Stimulated activated CD8-positive, alpha-beta memory T cell treated with anti-CD3 and anti-CD28 coated beads, Interleukin-12 subunit alpha, Interleukin-12 subunit beta, amount 100 ng/mL, for 24 hours (primary cell): ENCODE data around the gene UCHL5.
"Not testable (repeated sequence)": the region's sequence is repeated elsewhere in the genome, so short reads cannot be mapped to it uniquely, and the experiment has no call there.

Source experiments
- DNase-seq: peaks from one replicate; pipeline ENCODE4 v3.0.0-alpha.2; 2020; ENCODE audit errors: extremely low read depth

The UCHL5 gene

DNA sequence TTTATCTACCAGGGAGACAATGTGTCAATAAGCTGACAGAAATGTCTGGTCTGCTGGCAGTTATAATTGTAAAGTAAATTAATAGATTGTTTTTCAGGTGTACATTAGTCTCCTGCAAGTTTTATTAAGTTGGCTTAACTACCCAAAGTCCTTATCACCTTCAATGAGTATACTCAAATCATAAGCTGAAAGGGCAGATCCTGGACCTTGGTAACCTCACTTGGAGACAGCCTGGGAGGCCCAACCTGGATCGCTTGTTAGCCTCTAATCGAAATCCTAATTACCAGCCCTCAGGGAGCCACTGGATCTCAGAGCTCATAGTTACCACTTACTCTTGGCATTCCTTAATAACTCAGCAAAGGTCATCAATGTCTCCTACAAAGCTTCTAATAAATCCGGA is 49.7 kb downstream of the UCHL5 start:
- no peak for DNase-seq

DNA sequence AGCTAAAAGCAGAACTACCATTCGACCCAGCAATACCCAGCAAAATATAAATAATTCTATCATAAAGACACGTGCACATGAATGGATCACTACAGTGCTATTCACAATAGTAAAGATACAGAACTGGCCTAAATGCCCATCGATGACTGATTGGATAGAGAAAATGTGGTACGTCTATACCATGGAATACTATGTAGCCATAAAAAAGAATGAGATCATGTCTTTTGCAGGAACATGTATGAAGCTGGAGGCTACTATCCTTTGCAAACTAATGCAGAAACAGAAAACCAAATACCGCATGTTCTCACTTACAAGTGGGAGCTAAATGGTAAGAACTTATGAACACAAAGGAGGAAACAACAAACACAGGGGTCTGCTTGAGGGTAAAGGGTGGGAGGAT is 53.4 kb downstream of the UCHL5 start:
- no peak for DNase-seq

- no peak for DNase-seq
These were observed 60.6 kb downstream of the UCHL5 start for GRCh38 chr1:192998536-192998935.

GRCh38 chr1:192994141-192994540 is 65.0 kb downstream of the UCHL5 start:
- DNase-seq, result no peak

DNA sequence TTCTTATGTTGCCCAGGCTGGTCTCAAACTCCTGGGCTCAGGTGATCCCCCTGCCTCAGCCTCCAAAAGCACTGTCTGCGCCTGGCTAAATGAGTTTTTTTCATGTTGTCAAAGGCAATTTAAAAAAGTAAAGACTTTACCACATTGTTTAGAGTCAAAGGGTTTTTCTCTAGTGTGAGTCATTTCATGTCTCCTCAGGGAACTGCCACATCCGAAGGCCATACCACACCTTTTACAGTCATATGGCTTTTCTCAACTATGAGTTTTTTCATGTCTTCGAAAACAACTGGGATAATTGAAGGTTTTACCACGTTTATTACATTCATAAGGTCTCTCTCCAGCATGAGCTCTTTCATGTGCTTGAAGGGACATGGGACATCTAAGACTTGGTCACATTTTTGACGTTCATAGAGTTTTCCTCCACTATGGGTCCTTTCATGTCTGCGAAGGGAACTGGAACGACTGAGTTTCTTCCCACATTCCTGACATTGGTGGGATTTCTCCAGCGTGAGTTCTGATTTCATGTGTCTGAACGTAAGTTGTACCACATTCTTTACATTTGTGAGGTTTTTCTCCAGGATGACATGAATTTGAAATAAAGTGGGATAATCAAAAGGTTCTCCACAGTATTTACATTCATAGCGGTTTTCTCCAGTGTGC is 65.6 kb downstream of the UCHL5 start:
- no peak for DNase-seq

DNA sequence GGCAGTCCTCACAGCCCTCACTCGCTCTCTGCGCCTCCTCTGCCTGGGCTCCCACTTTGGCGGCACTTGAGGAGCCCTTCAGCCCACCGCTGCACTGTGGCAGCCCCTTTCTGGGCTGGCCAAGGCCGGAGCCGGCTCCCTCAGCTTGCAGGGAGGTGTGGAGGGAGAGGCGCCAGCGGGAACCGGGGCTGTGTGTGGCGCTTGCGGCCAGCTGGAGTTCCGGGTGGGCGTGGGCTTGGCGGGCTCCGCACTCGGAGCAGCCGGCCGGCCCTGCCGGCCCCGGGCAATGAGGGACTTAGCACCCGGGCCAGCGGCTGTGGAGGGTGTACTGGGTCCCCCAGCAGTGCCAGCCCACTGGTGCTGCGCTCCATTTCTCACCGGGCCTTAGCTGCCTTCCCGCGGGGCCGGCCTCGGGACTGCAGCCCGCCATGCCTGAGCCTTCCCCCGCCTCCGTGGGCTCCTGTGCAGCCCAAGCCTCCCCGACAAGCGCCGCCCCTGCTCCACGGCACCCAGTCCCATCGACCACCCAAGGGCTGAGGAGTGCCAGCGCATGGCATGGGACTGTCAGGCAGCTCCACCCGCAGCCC is 72.3 kb downstream of the UCHL5 start:
- DNase-seq, result not testable (repeated sequence)

DNA sequence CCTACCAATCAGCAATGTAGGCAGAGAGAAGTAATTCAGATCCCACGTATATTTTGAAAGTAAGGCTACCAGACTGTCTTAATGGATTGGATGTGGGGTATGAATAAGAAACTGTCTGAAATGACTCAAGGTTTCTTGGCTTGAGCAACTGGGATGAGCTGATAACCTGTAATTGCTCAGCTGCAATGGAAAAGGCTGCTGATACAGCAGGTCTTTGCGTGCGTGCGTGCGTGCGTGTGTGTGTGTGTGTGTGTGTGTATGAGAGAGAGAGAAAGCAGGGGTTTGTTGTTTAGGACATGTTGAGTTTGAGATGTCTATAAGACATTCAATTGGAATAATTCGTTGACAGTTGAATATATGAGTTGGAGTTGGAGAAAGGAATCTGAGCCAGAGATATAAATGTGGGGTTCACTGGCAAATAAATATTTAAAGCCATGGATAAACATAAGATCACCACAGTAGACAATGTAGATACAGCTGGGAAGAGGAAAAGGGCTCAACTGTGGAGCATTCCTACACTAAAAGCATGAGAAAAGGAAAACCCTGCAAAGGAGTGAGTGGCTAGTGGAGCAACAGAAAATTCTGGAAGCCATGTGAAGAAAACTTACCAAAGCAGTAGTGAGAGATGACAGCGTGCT is 72.9 kb downstream of the UCHL5 start:
- DNase-seq, result no peak

DNA sequence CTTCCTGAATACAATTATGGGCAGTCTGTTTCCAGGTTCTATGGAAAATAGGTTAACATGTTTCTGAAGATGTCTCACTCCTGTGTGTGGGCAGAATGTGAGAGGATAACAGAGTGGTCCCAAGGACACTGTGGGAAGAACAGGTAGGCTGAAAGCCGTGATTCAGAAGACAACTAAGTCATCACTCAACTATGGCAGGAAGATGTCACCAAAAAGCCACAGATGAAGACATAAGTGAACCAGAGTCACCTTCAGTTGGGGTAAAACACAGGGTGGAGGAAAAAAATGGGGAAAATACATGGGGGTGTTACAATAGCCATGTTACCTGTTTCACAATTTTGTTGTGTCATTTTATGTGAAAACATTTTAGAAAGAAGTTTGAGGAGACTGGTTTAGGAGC is 75.1 kb downstream of the UCHL5 start:
- no peak for DNase-seq

DNA sequence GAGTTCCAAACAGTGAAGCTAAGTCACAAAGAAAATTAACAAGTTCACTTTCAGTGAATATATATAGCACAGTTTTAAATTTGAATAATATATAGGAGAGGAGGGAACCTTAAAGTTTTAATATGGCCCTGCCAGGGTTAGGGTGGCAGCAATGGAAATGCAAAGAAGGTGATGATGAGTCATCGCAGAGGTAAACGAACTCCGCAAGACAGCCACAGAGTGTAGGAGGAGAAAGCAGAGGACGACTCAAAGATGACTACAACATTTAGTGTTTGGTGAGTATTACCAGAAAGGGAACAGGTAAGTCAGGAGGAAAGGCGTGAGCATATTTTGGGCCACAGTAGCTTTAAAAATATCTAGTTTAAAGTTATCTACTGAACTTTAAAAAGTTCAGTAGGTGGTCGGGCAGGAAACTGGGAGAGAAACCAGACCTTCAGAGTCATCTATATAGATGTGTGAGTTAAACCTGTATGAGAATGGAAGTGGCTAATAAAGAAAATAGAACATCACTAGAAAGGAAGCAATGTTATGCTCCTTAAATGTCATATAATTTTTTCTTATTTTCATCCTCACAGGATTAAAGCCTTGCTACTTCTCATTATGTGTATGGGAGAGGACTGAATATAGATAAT is 75.7 kb downstream of the UCHL5 start:
- no peak for DNase-seq

DNA sequence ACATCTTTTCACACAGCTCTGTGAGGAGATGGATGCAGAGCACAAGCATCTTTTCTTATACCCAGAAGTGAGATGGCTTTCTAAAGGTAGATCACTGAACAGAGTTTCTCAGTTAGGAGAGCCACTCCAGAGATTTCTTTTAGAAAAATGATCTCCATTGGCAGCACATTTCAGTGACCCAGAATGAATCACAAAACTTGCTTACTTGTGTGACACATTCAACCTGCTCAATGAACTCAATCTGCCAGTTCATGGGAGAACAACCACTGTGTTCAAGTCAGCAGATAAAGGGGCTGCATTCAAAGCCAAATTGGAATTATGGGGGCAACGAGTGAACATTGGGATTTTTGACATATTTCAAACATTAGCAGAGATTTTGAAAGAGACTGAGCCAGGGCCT is 78.3 kb downstream of the UCHL5 start:
- DNase-seq, result no peak

GRCh38 chr1:192980334-192980733 is 78.8 kb downstream of the UCHL5 start:
- DNase-seq, result not testable (repeated sequence)

GRCh38 chr1:192979542-192979941 is 79.6 kb downstream of the UCHL5 start:
- no peak for DNase-seq

GRCh38 chr1:192978195-192978710 is 80.9 kb downstream of the UCHL5 start:
- no peak for DNase-seq

DNA sequence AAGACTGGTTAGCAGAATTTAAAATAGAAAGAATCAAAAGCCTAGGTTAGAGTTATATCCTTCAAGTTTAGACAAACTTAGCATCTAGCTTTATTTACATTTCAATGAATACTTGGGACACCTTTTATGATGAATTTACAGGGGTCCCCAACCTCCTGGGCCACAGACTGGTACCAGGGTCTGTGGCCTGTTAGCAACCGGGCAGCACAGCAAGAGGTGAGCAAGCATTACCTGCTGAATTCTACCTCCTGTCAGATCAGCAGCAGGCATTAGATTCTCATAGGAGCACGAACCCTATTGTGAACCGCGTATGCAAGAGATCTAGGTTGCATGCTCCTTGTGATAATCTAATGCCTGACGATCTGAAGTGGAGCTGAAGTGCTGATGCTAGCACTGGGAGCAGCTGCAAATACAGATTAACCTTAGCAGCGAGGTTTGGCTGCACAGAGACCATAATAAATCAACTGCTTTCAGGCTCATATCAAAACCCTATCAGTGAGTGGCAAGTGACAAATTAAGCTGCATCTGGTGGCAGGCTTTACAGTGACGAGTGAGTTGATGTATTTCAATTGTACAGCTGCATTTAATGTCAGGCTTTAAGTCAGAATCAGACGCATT is 82.0 kb downstream of the UCHL5 start:
- no peak for DNase-seq

- no peak for DNase-seq
These were observed 82.6 kb downstream of the UCHL5 start for GRCh38 chr1:192976576-192976975.

- no peak for DNase-seq
These were observed 84.5 kb downstream of the UCHL5 start for GRCh38 chr1:192974701-192975100.

DNA sequence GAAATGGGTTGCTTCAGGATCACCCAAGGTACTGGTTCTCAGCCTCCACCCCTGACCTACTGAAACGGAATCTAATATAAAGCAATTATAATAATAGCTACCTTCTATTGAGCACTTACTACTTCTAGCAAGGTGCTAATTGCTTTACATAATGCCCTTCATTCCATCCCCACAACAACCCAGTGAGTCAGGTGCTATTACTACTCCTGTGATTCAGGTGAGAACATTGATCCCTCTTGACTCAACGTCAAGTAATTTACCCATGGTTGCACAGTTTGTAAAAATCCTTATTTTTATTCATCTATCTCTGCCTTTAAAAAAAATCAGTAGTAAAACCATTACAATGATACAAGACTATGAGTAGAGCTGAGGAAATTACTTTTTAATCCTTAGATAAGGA is 85.2 kb downstream of the UCHL5 start:
- DNase-seq, result no peak

- DNase-seq, result no peak
These were observed 86.0 kb downstream of the UCHL5 start for GRCh38 chr1:192973202-192973601.

DNA sequence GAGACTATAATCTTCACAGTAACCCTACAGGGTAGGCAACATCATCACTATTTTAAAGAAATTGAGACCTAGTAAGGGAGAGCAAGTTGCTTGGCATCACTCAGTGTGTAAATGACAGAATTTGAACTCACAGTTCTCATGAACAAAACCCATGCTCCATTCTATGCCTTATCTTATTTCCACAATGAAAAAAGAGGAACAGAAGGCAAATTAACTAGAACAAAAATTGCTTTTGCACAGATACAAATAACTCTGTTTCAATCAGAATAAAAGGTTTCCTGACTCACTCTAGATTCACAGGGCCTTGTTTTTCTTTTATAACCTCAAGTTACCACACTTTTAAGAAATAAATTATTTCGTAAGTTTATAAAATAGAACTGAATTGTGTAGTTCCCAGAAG is 90.1 kb downstream of the UCHL5 start:
- DNase-seq, result no peak

- no peak for DNase-seq
These were observed 90.8 kb downstream of the UCHL5 start for GRCh38 chr1:192968323-192968722.

DNA sequence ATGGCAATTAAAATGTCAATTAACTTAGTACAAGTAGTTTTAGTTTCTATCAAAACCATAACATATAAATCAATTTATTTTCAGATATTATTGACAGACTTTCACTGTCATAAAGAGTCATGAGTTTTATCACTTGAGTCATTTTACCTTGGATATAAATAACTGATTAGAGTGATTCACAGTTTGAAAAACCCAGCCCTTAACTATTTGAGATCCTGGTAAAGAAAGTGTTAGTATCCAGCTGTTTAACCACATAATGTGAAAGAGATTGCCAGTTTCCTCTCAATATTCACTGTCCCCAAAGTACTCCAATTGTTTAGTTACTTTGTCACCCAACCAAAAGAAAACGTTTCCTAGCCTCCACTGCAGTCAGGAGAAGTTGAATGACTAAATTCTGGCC is 91.3 kb downstream of the UCHL5 start:
- DNase-seq, result no peak

GRCh38 chr1:192967211-192967877 is 91.8 kb downstream of the UCHL5 start:
- no peak for DNase-seq
